ENCODE results near the gene XXYLT1. TPM values are rescaled to one million over a fixed set of nuclear protein-coding genes. Genes with fewer than 3 reads are reported as not detected.

Gene XXYLT1
- total RNA-seq, 1 experiment from 2014 or later, result 10.9 TPM

DNA sequence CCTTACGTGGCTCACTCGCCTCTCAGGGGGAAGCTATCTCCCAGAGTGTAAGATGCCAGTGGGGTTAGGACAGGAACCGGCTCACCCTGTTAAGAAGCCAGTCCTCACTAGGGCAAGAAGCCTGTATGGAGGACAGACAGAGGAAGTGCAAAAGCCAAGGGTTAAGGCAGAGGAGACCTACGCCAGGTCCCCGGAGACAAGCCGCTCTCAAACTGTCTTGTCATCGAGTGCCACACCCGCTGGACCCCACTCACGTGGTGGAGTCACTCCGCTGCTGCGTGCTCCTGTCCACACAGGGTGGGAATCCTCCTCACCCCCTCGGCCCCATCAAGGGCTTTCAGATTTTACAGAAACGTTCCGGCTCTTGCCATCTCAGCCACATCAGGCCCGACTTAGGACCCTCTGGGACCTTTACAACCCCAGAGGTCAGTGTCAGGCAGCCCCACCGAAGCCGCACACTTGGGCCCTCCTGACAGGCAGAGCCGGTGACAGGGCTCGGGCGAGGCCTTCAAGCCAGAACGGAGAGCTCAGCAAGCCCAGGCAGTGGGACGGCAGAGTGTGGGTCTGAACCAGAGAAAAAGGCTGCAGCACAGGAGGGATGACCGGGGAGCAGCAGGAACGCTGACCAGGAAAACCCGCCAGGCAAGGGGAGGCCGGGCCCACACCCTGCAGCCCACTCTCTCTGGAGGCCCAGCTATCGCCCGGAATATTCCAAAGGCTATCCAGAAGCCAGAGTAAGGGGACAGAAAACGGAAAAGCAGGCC, 61.7 kb downstream of the XXYLT1 start:
- no peaks in the 10 kb centered on the region for H3K36me3 ChIP-seq (ENCODE audit: control insufficient read depth in 1 of 2, insufficient read depth in 2 of 2, low read length in 2 of 2)
- H4K20me1 ChIP-seq (ENCODE audit: insufficient read depth), result no peaks in the 10 kb centered on the region
- H3K27ac ChIP-seq (ENCODE audit: low read depth, low read length), result no peak overlapping the region
- intact Hi-C loops (cut with micrococcal nuclease), result no loop called here
- RAD21 ChIA-PET (ENCODE audit: low non-redundant PET in 1 of 2, low total read pairs in 2 of 2, uncharacterized antibody in 2 of 2, unreplicated experiment in 2 of 2), result no interaction called here
- H3K4me3 ChIP-seq (replicated peaks in 1 of 2; ENCODE audit: low read depth in 1 of 2, low read length in 2 of 2), result no peak overlapping the region
- peaks cover 11 to 37% of the 10 kb centered on the region in 2 experiments; a peak in 3 of 4 replicates for H3K4me1 ChIP-seq (ENCODE audit: control insufficient read depth in 1 of 2, insufficient read depth in 2 of 2, low read length in 2 of 2)
- ATAC-seq (no peak), DNase-seq (ENCODE audit: low read depth, low spot score) (no peak)
- CTCF ChIA-PET, result no interaction called here
- no peaks in the 10 kb centered on the region for H3K79me2 ChIP-seq (ENCODE audit: insufficient read depth, low read length)
- POLR2A ChIA-PET, result no interaction called here
- H2AFZ ChIP-seq (ENCODE audit: low read depth, low read length, poor library complexity, severe bottlenecking), result no peak overlapping the region
- H3K9ac ChIP-seq (ENCODE audit: low read length), result no peak overlapping the region
- no peaks in the 10 kb centered on the region for H3K27me3 ChIP-seq (ENCODE audit: insufficient read depth, low read length)
- no peak overlapping the region for H3K4me2 ChIP-seq (ENCODE audit: low read length)
- TF ChIP-seq TCF7L2 (IDR thresholded peaks at IDR 0.05; ENCODE audit: borderline replicate concordance, extremely low read depth, insufficient read depth, insufficient read length), result no peak
- no peak for TF ChIP-seq RAD21 (IDR thresholded peaks at IDR 0.05; ENCODE audit: low read depth)
- TF ChIP-seq JUND (IDR thresholded peaks at IDR 0.05), result no peak
- no peak for TF ChIP-seq SRF (IDR thresholded peaks at IDR 0.05; ENCODE audit: low read depth)
- TF ChIP-seq ZNF274 (IDR thresholded peaks at IDR 0.05; ENCODE audit: low read depth, low read length), result no peak
- TF ChIP-seq, protein P1, sequence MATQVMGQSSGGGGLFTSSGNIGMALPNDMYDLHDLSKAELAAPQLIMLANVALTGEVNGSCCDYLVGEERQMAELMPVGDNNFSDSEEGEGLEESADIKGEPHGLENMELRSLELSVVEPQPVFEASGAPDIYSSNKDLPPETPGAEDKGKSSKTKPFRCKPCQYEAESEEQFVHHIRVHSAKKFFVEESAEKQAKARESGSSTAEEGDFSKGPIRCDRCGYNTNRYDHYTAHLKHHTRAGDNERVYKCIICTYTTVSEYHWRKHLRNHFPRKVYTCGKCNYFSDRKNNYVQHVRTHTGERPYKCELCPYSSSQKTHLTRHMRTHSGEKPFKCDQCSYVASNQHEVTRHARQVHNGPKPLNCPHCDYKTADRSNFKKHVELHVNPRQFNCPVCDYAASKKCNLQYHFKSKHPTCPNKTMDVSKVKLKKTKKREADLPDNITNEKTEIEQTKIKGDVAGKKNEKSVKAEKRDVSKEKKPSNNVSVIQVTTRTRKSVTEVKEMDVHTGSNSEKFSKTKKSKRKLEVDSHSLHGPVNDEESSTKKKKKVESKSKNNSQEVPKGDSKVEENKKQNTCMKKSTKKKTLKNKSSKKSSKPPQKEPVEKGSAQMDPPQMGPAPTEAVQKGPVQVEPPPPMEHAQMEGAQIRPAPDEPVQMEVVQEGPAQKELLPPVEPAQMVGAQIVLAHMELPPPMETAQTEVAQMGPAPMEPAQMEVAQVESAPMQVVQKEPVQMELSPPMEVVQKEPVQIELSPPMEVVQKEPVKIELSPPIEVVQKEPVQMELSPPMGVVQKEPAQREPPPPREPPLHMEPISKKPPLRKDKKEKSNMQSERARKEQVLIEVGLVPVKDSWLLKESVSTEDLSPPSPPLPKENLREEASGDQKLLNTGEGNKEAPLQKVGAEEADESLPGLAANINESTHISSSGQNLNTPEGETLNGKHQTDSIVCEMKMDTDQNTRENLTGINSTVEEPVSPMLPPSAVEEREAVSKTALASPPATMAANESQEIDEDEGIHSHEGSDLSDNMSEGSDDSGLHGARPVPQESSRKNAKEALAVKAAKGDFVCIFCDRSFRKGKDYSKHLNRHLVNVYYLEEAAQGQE (IDR thresholded peaks at IDR 0.05; ENCODE audit: low read depth), result no peak
- TF ChIP-seq EZH2phosphoT487 (IDR thresholded peaks at IDR 0.05; ENCODE audit: borderline replicate concordance), result no peak
- TF ChIP-seq EGR1 (IDR thresholded peaks at IDR 0.05; ENCODE audit: low read depth), result no peak
- no peak for TF ChIP-seq FOSL1 (IDR thresholded peaks at IDR 0.05; ENCODE audit: low read depth)
- TF ChIP-seq SIN3A (IDR thresholded peaks at IDR 0.05; ENCODE audit: low read depth), result no peak
- TF ChIP-seq, protein P2, sequence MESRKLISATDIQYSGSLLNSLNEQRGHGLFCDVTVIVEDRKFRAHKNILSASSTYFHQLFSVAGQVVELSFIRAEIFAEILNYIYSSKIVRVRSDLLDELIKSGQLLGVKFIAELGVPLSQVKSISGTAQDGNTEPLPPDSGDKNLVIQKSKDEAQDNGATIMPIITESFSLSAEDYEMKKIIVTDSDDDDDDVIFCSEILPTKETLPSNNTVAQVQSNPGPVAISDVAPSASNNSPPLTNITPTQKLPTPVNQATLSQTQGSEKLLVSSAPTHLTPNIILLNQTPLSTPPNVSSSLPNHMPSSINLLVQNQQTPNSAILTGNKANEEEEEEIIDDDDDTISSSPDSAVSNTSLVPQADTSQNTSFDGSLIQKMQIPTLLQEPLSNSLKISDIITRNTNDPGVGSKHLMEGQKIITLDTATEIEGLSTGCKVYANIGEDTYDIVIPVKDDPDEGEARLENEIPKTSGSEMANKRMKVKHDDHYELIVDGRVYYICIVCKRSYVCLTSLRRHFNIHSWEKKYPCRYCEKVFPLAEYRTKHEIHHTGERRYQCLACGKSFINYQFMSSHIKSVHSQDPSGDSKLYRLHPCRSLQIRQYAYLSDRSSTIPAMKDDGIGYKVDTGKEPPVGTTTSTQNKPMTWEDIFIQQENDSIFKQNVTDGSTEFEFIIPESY (IDR thresholded peaks at IDR 0.05; ENCODE audit: extremely low read depth, insufficient replicate concordance, low read length), result no peak
- no peak for TF ChIP-seq POLR2AphosphoS5 (IDR thresholded peaks at IDR 0.05; ENCODE audit: low read depth, low read length)
- H3K9me3 ChIP-seq (ENCODE audit: control insufficient read depth in 1 of 2, insufficient read depth in 1 of 2, low read depth in 1 of 2, low read length in 2 of 2), result no peaks in the 10 kb centered on the region
- no TSS peak for BruUV-seq (replicated peaks)
- H3K9me2 ChIP-seq (ENCODE audit: insufficient read depth), result no peaks in the 10 kb centered on the region

Data from HCT116 (cell line).